Measurements from ENCODE around the gene PLB1.

DNA sequence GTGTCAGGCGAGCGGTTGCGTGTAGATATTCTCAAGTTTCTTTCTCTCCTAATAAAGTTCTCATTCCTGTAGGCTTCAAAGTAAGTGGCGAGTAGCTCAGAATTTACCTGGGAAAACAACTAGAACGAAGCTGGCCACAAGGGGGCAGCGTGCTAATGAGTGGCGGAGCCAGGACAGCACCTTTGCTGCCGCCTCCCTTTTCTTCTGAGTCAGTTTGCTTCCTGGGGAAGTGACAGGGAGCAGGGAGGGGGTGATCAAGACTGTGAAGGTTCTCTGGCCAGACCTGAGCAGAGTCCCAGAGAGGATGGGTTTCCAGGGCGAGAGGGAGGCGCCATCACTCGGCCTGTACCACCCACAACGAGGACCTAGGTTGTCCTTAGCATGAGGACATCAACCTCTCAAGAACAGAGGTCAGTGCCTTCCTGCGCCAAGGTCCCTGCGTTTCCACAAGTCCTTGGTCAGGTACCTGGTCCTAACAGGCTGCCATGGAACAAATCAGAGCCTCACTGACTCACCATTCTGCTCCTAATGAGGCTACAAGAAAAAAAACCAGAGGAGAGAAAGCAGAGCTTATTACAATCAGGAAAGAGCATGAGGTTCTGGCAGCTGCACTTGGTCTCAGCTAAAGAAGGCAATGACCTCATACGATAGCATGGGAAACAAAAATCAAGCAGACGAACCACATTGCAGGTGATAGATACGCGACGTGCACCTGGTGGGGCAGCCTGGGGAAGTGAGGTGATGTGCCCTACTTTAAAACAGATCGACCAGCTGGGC is 98.7 kb downstream of the PLB1 start:
- TF ChIP-seq EP300 (IDR thresholded peaks at IDR 0.05; ENCODE audit: borderline replicate concordance) (no peak), RAD21 (IDR thresholded peaks at IDR 0.05; ENCODE audit: low read depth) (peak; percentile 94), REST (IDR thresholded peaks at IDR 0.05; ENCODE audit: low read depth) (no peak)
